Fibroblast of peridontal ligament (primary cell): ENCODE measurements around the gene ERBB4.

Experiments used
- DNase-seq: peaks from one replicate; pipeline ENCODE4 v3.0.0-alpha.2; 2010; ENCODE audit errors: extremely low read depth

Gene ERBB4

GRCh38 chr2:212364112-212364985, 174.3 kb downstream of the ERBB4 start:
- peak; percentile 87 for DNase-seq

GRCh38 chr2:212361174-212361756, 177.3 kb downstream of the ERBB4 start:
- no peak for DNase-seq

- DNase-seq, result no peak
These were observed 178.5 kb downstream of the ERBB4 start for GRCh38 chr2:212360068-212360460.

- no peak for DNase-seq
These were observed 179.1 kb downstream of the ERBB4 start for GRCh38 chr2:212359425-212360067.

GRCh38 chr2:212357606-212358005, 181.0 kb downstream of the ERBB4 start:
- DNase-seq, result no peak

- no peak for DNase-seq
These were observed 184.2 kb downstream of the ERBB4 start for GRCh38 chr2:212354382-212354781.

- DNase-seq, result no peak
These were observed 190.1 kb downstream of the ERBB4 start for GRCh38 chr2:212348501-212348900.

GRCh38 chr2:212346865-212347264, 191.7 kb downstream of the ERBB4 start:
- DNase-seq, result no peak

- DNase-seq, result no peak
These were observed 192.6 kb downstream of the ERBB4 start for GRCh38 chr2:212345966-212346365.

- DNase-seq, result no peak
These were observed 194.5 kb downstream of the ERBB4 start for GRCh38 chr2:212344131-212344530.

- DNase-seq, result no peak
These were observed 195.4 kb downstream of the ERBB4 start for GRCh38 chr2:212343167-212343566.

GRCh38 chr2:212337486-212338343, 200.9 kb downstream of the ERBB4 start:
- DNase-seq, result peak; percentile 58

GRCh38 chr2:212337036-212337435, 201.6 kb downstream of the ERBB4 start:
- peak; percentile 72 for DNase-seq

- DNase-seq, result no peak
These were observed 208.3 kb downstream of the ERBB4 start for GRCh38 chr2:212330263-212330662.

- DNase-seq, result no peak
These were observed 209.7 kb downstream of the ERBB4 start for GRCh38 chr2:212328712-212329496.

- DNase-seq, result no peak
These were observed 210.5 kb downstream of the ERBB4 start for GRCh38 chr2:212328136-212328535.

- peak; percentile 9 for DNase-seq
These were observed 211.3 kb downstream of the ERBB4 start for GRCh38 chr2:212327171-212327809.

GRCh38 chr2:212318636-212319035, 220.0 kb downstream of the ERBB4 start:
- DNase-seq, result no peak

- DNase-seq, result no peak
These were observed 223.9 kb downstream of the ERBB4 start for GRCh38 chr2:212314680-212315079.

GRCh38 chr2:212311807-212312404, 226.7 kb downstream of the ERBB4 start:
- DNase-seq, result peak; percentile 29
